Astrocyte (in vitro differentiated cells and primary cell): ENCODE measurements around the gene GDPD5. TPM values are rescaled to one million over a fixed set of nuclear protein-coding genes. Genes with fewer than 3 reads are reported as not detected.

Source experiments
- DNase-seq: peaks from one replicate; pipeline ENCODE4 v3.0.0-alpha.2; 2010; ENCODE audit warnings: low read depth
- FAIRE-seq: peaks from 2 replicates; lab custom pipeline; 2011; peaks lifted over from hg19 to GRCh38; lab: Jason Lieb, UNC
- H2AFZ ChIP-seq: 2 replicates; pipeline ENCODE4 v1.6.0; 2012; ENCODE audit warnings: low read depth, low read length, inconsistent platforms
- H3K27ac ChIP-seq: 2 replicates; pipeline ENCODE4 v1.5.1; 2011; ENCODE audit warnings: low read depth, low read length, inconsistent platforms
- H3K27me3 ChIP-seq: 2 replicates; pipeline ENCODE4 v1.6.0; 2011; ENCODE audit warnings: low read length, inconsistent platforms; ENCODE audit not compliant: insufficient read depth
- H3K36me3 ChIP-seq: 2 replicates; pipeline ENCODE4 v1.5.1; 2011; ENCODE audit warnings: low read length, inconsistent platforms; ENCODE audit not compliant: insufficient read depth
- H3K4me1 ChIP-seq: 2 replicates; pipeline ENCODE4 v1.5.1; 2011; ENCODE audit warnings: low read length, inconsistent platforms; ENCODE audit not compliant: insufficient read depth
- H3K4me2 ChIP-seq: 2 replicates; pipeline ENCODE4 v1.6.0; 2012; ENCODE audit warnings: low read length, inconsistent platforms
- H3K4me3 ChIP-seq: 2 replicates; pipeline ENCODE4 v1.5.1; 2011; ENCODE audit warnings: low read depth, mild to moderate bottlenecking, low read length, inconsistent platforms; ENCODE audit not compliant: insufficient read depth
- H3K79me2 ChIP-seq: 2 replicates; pipeline ENCODE4 v1.6.0; 2012; ENCODE audit warnings: mild to moderate bottlenecking, low read length, inconsistent platforms; ENCODE audit not compliant: insufficient read depth
- H3K9ac ChIP-seq: 2 replicates; pipeline ENCODE4 v1.6.0; 2012; ENCODE audit warnings: mild to moderate bottlenecking, low read length, inconsistent platforms
- H3K9me3 ChIP-seq: 2 replicates; pipeline ENCODE4 v1.5.1; 2012; ENCODE audit warnings: low read depth, mild to moderate bottlenecking, low read length, inconsistent platforms; ENCODE audit not compliant: insufficient read depth
- H4K20me1 ChIP-seq: 2 replicates; pipeline ENCODE4 v1.6.0; 2012; ENCODE audit warnings: low read length, inconsistent platforms; ENCODE audit not compliant: insufficient read depth
- H3K27ac Mint-ChIP-seq: one replicate; pipeline ENCODE4 v1.8.0; 2021; ENCODE audit warnings: mild to moderate bottlenecking, mixed read lengths; ENCODE audit not compliant: unreplicated experiment
- H3K27me3 Mint-ChIP-seq: one replicate; pipeline ENCODE4 v1.8.0; 2021; ENCODE audit warnings: low read depth, mixed read lengths; ENCODE audit not compliant: unreplicated experiment
- H3K36me3 Mint-ChIP-seq: one replicate; pipeline ENCODE4 v1.8.0; 2021; ENCODE audit warnings: low read depth, mixed read lengths; ENCODE audit not compliant: unreplicated experiment
- H3K4me1 Mint-ChIP-seq: one replicate; pipeline ENCODE4 v1.8.0; 2021; ENCODE audit warnings: low read depth, mixed read lengths; ENCODE audit not compliant: unreplicated experiment
- H3K4me3 Mint-ChIP-seq: one replicate; pipeline ENCODE4 v1.8.0; 2021; ENCODE audit warnings: mild to moderate bottlenecking, moderate library complexity, mixed read lengths; ENCODE audit not compliant: unreplicated experiment
- H3K9me3 Mint-ChIP-seq: one replicate; pipeline ENCODE4 v1.8.0; 2021; ENCODE audit warnings: mild to moderate bottlenecking, mixed read lengths; ENCODE audit not compliant: unreplicated experiment
- CTCF ChIP-seq: IDR thresholded peaks from 2 replicates; pipeline ENCODE4 v1.5.1; 2011; ENCODE audit warnings: low read depth, mild to moderate bottlenecking, inconsistent platforms, low read length, moderate library complexity; ENCODE audit not compliant: insufficient read depth
- EZH2 ChIP-seq: IDR thresholded peaks from 2 replicates; pipeline ENCODE4 v1.6.1; 2012; ENCODE audit warnings: mild to moderate bottlenecking, low read length, inconsistent platforms; ENCODE audit not compliant: insufficient read depth
- total RNA-seq: library from RNA; stranded (reverse); gene quantifications from 2 replicates; pipeline ENCODE4 v1.2.1, GENCODE V29; 2021

Gene GDPD5
- total RNA-seq, 1 donor from 2014 or later = 9.4 TPM

GRCh38 chr11:75406338-75406777 lies 119.4 kb downstream of the GDPD5 start:
- TF ChIP-seq EZH2 (no peak), CTCF (no peak)
- no peak overlapping the region for H3K27ac ChIP-seq
- peak overlapping the region; percentile 1 for H3K4me2 ChIP-seq
- no peak overlapping the region for H3K4me3 ChIP-seq
- Mint-ChIP-seq H3K4me1 (peaks cover 41% of the 10 kb centered on the region), H3K4me3 (no peak overlapping the region), H3K27me3 (no peaks in the 10 kb centered on the region), H3K36me3 (peaks cover 25% of the 10 kb centered on the region), H3K9me3 (no peaks in the 10 kb centered on the region), H3K27ac (no peak overlapping the region)
- H3K79me2 ChIP-seq = peaks cover 71% of the 10 kb centered on the region
- DNase-seq (peak; percentile 59), FAIRE-seq (no peak)
- no peaks in the 10 kb centered on the region for H3K27me3 ChIP-seq
- no peaks in the 10 kb centered on the region for H3K9me3 ChIP-seq
- peaks cover 61% of the 10 kb centered on the region for H3K36me3 ChIP-seq
- H3K4me1 ChIP-seq = peaks cover 40% of the 10 kb centered on the region
- H2AFZ ChIP-seq = no peak overlapping the region
- H3K9ac ChIP-seq = peak overlapping the region; percentile 13
- H4K20me1 ChIP-seq = peaks cover 76% of the 10 kb centered on the region

DNA sequence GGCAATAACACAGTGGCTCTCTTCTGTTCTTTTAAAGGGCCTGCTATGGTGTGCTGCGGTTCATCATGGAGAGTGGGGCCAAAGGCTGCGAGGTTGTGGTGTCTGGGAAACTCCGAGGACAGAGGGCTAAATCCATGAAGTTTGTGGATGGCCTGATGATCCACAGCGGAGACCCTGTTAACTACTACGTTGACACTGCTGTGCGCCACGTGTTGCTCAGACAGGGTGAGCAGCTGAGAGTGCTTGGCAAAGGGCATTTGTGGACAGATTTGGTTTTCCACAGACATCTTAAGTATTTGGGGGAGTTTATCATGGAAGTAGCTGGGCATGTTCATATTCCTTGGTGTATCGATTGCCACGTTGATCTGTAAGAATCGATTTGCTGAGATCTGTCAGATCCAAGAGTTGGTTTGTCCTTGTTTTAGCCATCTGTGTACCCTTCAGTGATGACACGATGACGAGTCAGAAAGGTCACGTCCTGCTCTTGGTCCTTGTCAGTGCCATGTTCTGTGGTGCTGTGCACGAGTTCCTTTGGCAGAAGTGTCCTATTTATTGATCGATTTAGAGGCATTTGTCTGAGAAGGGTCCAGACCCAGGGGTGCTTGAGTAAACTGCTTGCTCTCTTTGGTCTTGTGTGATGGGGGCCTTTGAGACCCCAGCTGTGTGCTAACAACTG lies 121.6 kb downstream of the GDPD5 start:
- Mint-ChIP-seq H3K36me3 (peaks cover 36% of the 10 kb centered on the region), H3K4me1 (peaks cover 41% of the 10 kb centered on the region), H3K4me3 (peak overlapping the region; percentile 7), H3K27me3 (no peaks in the 10 kb centered on the region), H3K27ac (no peak overlapping the region), H3K9me3 (no peaks in the 10 kb centered on the region)
- TF ChIP-seq EZH2 (no peak), CTCF (no peak)
- Histone ChIP-seq H3K27ac (no peak overlapping the region), H3K4me1 (peaks cover 40% of the 10 kb centered on the region), H3K27me3 (no peaks in the 10 kb centered on the region), H4K20me1 (peaks cover 92% of the 10 kb centered on the region), H3K79me2 (peaks cover 92% of the 10 kb centered on the region), H3K9ac (peak overlapping the region; percentile 31), H3K36me3 (peaks cover 66% of the 10 kb centered on the region), H3K4me3 (no peak overlapping the region), H3K4me2 (peak overlapping the region; percentile 95), H3K9me3 (no peaks in the 10 kb centered on the region), H2AFZ (no peak overlapping the region)
- DNase-seq = no peak
- no peak for FAIRE-seq

DNA sequence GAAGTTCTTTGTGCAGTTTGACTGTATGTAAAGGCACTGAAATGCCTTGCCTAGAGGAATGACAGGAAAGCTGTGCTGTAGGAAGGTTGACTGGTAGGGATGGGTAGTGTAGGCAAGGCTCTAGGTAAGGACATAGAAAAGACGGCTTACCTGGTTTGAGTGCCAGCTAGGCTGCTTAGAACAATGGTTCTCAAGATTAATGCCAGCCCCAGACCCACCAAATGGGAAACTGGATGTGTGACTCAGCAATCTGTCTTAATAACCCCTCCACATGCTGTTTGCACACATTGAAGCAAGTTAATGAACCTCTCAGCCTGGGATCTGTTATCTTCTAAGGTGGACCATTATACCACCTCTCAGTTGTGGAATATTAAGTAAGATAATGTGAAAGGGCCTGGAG lies 122.7 kb downstream of the GDPD5 start:
- Histone ChIP-seq H3K4me3 (peak overlapping the region; percentile 99), H3K4me1 (peaks cover 40% of the 10 kb centered on the region), H3K36me3 (peaks cover 59% of the 10 kb centered on the region), H3K4me2 (peak overlapping the region; percentile 95), H3K9ac (peak overlapping the region; percentile 98), H3K9me3 (no peaks in the 10 kb centered on the region), H2AFZ (no peak overlapping the region), H3K27ac (peak overlapping the region; percentile 17), H4K20me1 (peaks cover 83% of the 10 kb centered on the region), H3K27me3 (no peaks in the 10 kb centered on the region), H3K79me2 (peaks cover 84% of the 10 kb centered on the region)
- peak overlapping the region; percentile 98 for H3K4me3 Mint-ChIP-seq
- TF ChIP-seq CTCF = no peak
- no peak for TF ChIP-seq EZH2
- H3K4me1 Mint-ChIP-seq = peaks cover 41% of the 10 kb centered on the region
- H3K36me3 Mint-ChIP-seq = peaks cover 37% of the 10 kb centered on the region
- peak overlapping the region; percentile 71 for H3K27ac Mint-ChIP-seq
- no peaks in the 10 kb centered on the region for H3K27me3 Mint-ChIP-seq
- no peaks in the 10 kb centered on the region for H3K9me3 Mint-ChIP-seq
- FAIRE-seq (no peak), DNase-seq (no peak)
